ENCODE measurements around the gene PLA2G6. TPM values are rescaled to one million over a fixed set of nuclear protein-coding genes. Genes with fewer than 3 reads are reported as not detected.
"Not testable (repeated sequence)": the region's sequence is repeated elsewhere in the genome, so short reads cannot be mapped to it uniquely, and the experiment has no call there.

Gene PLA2G6
- total RNA-seq, 1 donor from 2014 or later = 35.8 TPM

DNA sequence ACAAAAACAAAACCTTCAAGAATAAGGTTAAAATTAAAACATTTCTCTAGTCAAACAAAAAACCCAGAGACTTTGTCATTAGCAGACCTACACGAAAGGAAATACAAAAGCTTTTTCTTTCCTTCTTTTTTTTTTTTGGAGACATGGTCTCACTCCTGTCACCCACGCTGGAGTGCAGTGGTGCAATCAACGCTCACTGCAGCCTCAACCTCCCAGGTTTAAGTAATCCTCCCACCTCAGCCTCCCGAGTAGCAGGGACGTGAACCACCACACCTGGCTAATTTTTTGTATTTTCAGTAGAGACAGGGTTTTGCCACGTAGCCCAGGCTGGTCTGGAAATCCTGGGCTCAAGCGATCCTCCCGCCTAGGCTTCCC is 30.5 kb downstream of the PLA2G6 start:
- intact Hi-C loops (cut with DNase I) = no loop called here
- Histone ChIP-seq H3K4me3 (no peak overlapping the region), H3K9me3 (no peaks in the 10 kb centered on the region), H3K27ac (no peak overlapping the region), H3K36me3 (no peaks in the 10 kb centered on the region), H3K27me3 (no peaks in the 10 kb centered on the region), H3K4me1 (peaks cover 7% of the 10 kb centered on the region)
- TF ChIP-seq CTCF (IDR thresholded peaks at IDR 0.05) (no peak), POLR2AphosphoS5 (IDR thresholded peaks at IDR 0.05; ENCODE audit: insufficient read depth in 1 of 2, low read depth in 1 of 2) (no peak), POLR2A (IDR thresholded peaks at IDR 0.05) (no peak)
- DNase-seq (ENCODE audit: extremely low spot score in 2 of 2) = no peak

DNA sequence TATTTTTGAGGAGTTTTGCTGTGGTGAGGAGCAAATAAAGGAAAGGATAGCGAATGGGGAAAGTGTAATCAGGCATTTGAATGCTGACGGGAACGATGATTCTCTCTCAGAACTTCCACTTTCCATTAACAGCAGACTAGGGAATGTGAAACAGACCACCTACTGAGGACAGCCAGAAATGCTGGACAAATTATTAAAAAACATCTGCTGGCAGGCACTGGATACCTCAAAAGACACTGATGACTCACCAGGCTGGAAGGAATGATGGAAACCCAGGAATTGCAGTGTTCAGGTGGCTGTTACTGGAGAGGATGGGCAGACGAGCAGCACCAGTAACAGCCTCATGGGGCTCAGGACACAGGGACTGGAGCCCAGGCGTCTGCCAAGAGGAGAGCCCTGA is 33.4 kb downstream of the PLA2G6 start:
- H3K27ac ChIP-seq = no peak overlapping the region
- TF ChIP-seq POLR2A (IDR thresholded peaks at IDR 0.05) (no peak), CTCF (IDR thresholded peaks at IDR 0.05) (no peak), POLR2AphosphoS5 (IDR thresholded peaks at IDR 0.05; ENCODE audit: insufficient read depth in 1 of 2, low read depth in 1 of 2) (no peak)
- H3K27me3 ChIP-seq = no peaks in the 10 kb centered on the region
- no peaks in the 10 kb centered on the region for H3K9me3 ChIP-seq
- H3K36me3 ChIP-seq = no peaks in the 10 kb centered on the region
- no peak for DNase-seq (ENCODE audit: extremely low spot score in 2 of 2)
- H3K4me1 ChIP-seq = no peaks in the 10 kb centered on the region
- no peak overlapping the region for H3K4me3 ChIP-seq
- intact Hi-C loops (cut with DNase I) = no loop called here

- H3K4me1 ChIP-seq; DNase-seq (ENCODE audit: extremely low spot score in 2 of 2); H3K4me3 ChIP-seq; H3K36me3 ChIP-seq; H3K27ac ChIP-seq; H3K27me3 ChIP-seq; H3K9me3 ChIP-seq; intact Hi-C loops (cut with DNase I): not testable (repeated sequence)
Measured at GRCh38 chr22:38146166-38146565, 35.5 kb downstream of the PLA2G6 start.

DNA sequence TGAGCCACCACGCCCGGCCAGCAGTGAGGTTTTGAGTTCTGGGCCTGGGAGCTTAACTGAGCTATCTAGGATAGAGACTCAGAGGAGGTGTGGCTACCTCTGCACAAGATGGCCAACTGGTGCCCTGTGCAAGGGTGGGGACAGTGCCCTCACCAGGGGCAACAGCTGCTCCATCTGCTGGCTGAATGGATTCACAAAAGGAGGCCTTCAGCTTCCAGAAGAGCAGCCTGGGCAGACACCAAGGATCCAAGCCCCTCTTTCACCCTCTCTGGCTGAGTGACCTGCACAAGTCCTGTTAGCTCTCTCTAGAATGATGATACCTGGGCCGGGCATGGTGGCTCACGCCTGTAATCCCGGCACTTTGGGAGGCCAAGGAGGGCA is 37.6 kb downstream of the PLA2G6 start:
- intact Hi-C loops (cut with DNase I) = no loop called here
- H3K9me3 ChIP-seq = no peaks in the 10 kb centered on the region
- no peak overlapping the region for H3K27ac ChIP-seq
- H3K4me3 ChIP-seq = no peak overlapping the region
- H3K36me3 ChIP-seq = no peaks in the 10 kb centered on the region
- H3K4me1 ChIP-seq = no peaks in the 10 kb centered on the region
- DNase-seq (ENCODE audit: extremely low spot score in 2 of 2) = no peak
- TF ChIP-seq POLR2A (IDR thresholded peaks at IDR 0.05) = no peak
- TF ChIP-seq POLR2AphosphoS5 (IDR thresholded peaks at IDR 0.05; ENCODE audit: insufficient read depth in 1 of 2, low read depth in 1 of 2) = no peak
- no peak for TF ChIP-seq CTCF (IDR thresholded peaks at IDR 0.05)
- no peaks in the 10 kb centered on the region for H3K27me3 ChIP-seq

- DNase-seq (ENCODE audit: extremely low spot score in 2 of 2) = no peak
- Histone ChIP-seq H3K4me3 (no peak overlapping the region), H3K27ac (no peak overlapping the region), H3K4me1 (no peaks in the 10 kb centered on the region), H3K36me3 (no peaks in the 10 kb centered on the region), H3K27me3 (no peaks in the 10 kb centered on the region), H3K9me3 (no peaks in the 10 kb centered on the region)
- TF ChIP-seq CTCF (IDR thresholded peaks at IDR 0.05) (no peak), POLR2AphosphoS5 (IDR thresholded peaks at IDR 0.05; ENCODE audit: insufficient read depth in 1 of 2, low read depth in 1 of 2) (no peak), POLR2A (IDR thresholded peaks at IDR 0.05) (no peak)
- intact Hi-C loops (cut with DNase I) = no loop called here
Measured at GRCh38 chr22:38142606-38143005, 39.0 kb downstream of the PLA2G6 start.
